Osteocyte (in vitro differentiated cells): Measurements from ENCODE around the gene RBM46. TPM values are rescaled to one million over a fixed set of nuclear protein-coding genes. Genes with fewer than 3 reads are reported as not detected.
"Not testable (repeated sequence)": the region's sequence is repeated elsewhere in the genome, so short reads cannot be mapped to it uniquely, and the experiment has no call there.

Experiments used
- DNase-seq: peaks from one replicate; pipeline ENCODE4 v3.0.0; 2021; ENCODE audit warnings: mixed read lengths; ENCODE audit not compliant: unreplicated experiment; ENCODE audit errors: extremely low spot score
- H3K27ac Mint-ChIP-seq: one replicate; pipeline ENCODE4 v1.8.0; 2021; ENCODE audit warnings: mild to moderate bottlenecking, mixed read lengths; ENCODE audit not compliant: unreplicated experiment
- H3K27me3 Mint-ChIP-seq: one replicate; pipeline ENCODE4 v1.8.0; 2021; ENCODE audit warnings: mixed read lengths; ENCODE audit not compliant: unreplicated experiment
- H3K36me3 Mint-ChIP-seq: one replicate; pipeline ENCODE4 v1.8.0; 2021; ENCODE audit warnings: mixed read lengths; ENCODE audit not compliant: unreplicated experiment
- H3K4me1 Mint-ChIP-seq: one replicate; pipeline ENCODE4 v1.8.0; 2021; ENCODE audit warnings: mixed read lengths; ENCODE audit not compliant: unreplicated experiment
- H3K4me3 Mint-ChIP-seq: one replicate; pipeline ENCODE4 v1.8.0; 2021; ENCODE audit warnings: mild to moderate bottlenecking, moderate library complexity, mixed read lengths; ENCODE audit not compliant: unreplicated experiment
- H3K9me3 Mint-ChIP-seq: one replicate; pipeline ENCODE4 v1.8.0; 2021; ENCODE audit warnings: mixed read lengths; ENCODE audit not compliant: unreplicated experiment
- total RNA-seq: library from RNA; stranded (reverse); gene quantifications from 2 replicates; pipeline ENCODE4 v1.2.1, GENCODE V29; 2021
- TF ChIP-seq, protein P1 (sequence below): fragments of 200-600 bp; sonication (generic); IDR thresholded peaks from 2 replicates; pipeline ENCODE4 v1.5.0; 2021; ENCODE audit warnings: antibody characterized with exemption, mild to moderate bottlenecking, moderate library complexity

RBM46 gene
- total RNA-seq, 1 donor from 2014 or later: not detected

DNA sequence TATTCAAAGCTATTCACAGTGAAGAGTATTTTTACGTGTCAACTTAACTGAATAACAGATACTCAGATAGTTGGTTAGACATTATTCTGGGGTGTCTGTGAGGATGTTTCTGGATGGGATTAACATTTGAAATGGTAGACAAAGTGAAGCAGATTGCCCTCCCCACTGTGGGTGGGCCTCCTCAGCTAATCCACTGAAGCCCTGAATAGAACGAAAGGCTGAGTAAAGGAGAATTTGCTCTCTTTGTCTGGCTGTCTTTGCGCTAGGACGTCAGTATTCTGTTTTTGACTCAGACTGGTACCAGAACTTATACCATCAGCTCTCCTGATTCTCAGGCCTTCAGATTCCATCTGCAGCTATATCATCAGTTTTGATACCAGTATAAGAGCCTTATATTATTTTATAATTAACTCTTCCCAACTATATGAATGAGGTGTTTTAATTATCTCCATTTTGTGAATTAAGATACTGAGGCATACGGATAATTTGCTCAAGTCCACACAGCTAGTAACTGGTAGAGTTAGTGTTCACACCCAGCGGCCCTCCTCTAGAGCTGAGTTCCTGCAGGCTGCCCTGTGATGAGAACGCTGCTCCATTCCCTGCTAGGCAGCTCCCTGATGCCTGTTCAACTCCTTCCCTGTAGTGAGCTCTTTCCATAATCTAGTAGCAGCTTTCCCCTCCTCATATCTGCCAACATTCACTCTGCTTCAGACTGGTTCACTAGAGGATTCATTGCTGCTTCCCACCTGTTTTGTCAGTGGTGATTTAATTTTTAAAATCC lies 87.5 kb downstream of the RBM46 start:
- Mint-ChIP-seq H3K27ac (no peak overlapping the region), H3K36me3 (no peaks in the 10 kb centered on the region), H3K27me3 (no peaks in the 10 kb centered on the region), H3K4me1 (no peaks in the 10 kb centered on the region), H3K4me3 (no peak overlapping the region), H3K9me3 (peaks cover 18% of the 10 kb centered on the region)
- DNase-seq: no peak
- TF ChIP-seq, protein P1, sequence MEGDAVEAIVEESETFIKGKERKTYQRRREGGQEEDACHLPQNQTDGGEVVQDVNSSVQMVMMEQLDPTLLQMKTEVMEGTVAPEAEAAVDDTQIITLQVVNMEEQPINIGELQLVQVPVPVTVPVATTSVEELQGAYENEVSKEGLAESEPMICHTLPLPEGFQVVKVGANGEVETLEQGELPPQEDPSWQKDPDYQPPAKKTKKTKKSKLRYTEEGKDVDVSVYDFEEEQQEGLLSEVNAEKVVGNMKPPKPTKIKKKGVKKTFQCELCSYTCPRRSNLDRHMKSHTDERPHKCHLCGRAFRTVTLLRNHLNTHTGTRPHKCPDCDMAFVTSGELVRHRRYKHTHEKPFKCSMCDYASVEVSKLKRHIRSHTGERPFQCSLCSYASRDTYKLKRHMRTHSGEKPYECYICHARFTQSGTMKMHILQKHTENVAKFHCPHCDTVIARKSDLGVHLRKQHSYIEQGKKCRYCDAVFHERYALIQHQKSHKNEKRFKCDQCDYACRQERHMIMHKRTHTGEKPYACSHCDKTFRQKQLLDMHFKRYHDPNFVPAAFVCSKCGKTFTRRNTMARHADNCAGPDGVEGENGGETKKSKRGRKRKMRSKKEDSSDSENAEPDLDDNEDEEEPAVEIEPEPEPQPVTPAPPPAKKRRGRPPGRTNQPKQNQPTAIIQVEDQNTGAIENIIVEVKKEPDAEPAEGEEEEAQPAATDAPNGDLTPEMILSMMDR: no peak

DNA sequence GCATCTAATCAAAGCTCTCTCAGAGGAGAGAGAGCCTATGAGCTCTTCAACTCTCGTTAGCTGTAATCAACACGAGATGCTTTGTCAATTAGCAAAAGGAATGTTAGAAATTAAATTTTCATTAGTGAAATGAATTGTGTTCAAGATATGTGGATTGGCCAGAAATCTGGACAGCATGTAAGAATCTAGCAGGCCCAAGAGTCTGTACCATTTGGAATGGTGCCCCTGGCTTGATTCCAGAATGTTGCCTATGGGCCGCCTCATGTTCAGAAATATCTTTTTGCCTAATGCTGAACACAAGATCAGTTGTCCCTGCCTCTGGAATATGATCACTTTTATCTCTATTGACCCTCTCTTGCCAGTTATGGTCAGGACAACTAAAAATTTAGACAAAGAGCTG lies 88.2 kb downstream of the RBM46 start:
- Mint-ChIP-seq H3K27me3 (no peaks in the 10 kb centered on the region), H3K9me3 (peaks cover 17% of the 10 kb centered on the region), H3K36me3 (no peaks in the 10 kb centered on the region), H3K4me1 (no peaks in the 10 kb centered on the region), H3K27ac (no peak overlapping the region), H3K4me3 (no peak overlapping the region)
- TF ChIP-seq, protein P1: no peak
- no peak for DNase-seq

DNA sequence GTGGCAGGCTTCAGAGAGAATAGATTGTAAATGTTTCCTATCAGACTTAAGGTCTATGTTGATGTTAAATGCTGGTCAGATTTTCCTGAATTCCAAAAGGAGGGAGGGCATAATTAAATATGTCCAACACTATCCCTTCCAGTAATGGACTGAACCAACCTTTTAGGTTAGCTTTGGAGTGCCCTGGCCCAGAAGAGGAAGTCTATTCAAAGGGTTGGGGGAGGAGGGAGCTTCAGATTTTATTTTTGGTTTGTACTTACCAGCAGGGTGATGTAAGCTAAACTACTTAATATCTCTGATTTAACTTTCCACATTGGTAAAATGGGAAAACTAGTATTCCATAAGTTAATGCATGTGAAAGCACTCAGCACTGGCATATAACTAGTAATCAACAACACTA lies 91.1 kb downstream of the RBM46 start:
- no peaks in the 10 kb centered on the region for H3K36me3 Mint-ChIP-seq
- TF ChIP-seq, protein P1: no peak
- H3K4me1 Mint-ChIP-seq: no peaks in the 10 kb centered on the region
- DNase-seq: no peak
- no peak overlapping the region for H3K4me3 Mint-ChIP-seq
- no peaks in the 10 kb centered on the region for H3K27me3 Mint-ChIP-seq
- no peak overlapping the region for H3K27ac Mint-ChIP-seq
- peaks cover 32% of the 10 kb centered on the region for H3K9me3 Mint-ChIP-seq

DNA sequence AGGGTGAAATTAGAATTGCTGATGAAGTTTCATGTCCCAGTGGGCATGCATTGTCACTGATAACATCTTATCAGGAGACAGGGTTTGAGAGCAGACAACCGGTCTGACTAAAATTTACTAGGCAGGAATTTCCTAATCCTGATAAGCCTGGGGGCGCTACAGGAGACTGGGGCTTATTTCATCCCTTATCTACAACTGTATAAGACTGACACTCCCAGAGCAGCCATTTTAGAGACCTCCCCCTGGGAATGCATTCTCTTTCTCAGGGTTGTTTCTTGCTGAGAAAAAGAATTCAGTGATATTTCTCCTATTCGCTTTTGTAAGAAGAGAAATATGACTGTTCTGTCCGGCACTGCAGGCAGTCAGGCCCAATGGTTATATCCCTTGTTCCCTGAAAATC lies 93.0 kb downstream of the RBM46 start:
- H3K9me3 Mint-ChIP-seq: peaks cover 42% of the 10 kb centered on the region
- not testable (repeated sequence) for DNase-seq, H3K4me3 Mint-ChIP-seq, H3K27ac Mint-ChIP-seq, H3K27me3 Mint-ChIP-seq, H3K36me3 Mint-ChIP-seq, H3K4me1 Mint-ChIP-seq

DNA sequence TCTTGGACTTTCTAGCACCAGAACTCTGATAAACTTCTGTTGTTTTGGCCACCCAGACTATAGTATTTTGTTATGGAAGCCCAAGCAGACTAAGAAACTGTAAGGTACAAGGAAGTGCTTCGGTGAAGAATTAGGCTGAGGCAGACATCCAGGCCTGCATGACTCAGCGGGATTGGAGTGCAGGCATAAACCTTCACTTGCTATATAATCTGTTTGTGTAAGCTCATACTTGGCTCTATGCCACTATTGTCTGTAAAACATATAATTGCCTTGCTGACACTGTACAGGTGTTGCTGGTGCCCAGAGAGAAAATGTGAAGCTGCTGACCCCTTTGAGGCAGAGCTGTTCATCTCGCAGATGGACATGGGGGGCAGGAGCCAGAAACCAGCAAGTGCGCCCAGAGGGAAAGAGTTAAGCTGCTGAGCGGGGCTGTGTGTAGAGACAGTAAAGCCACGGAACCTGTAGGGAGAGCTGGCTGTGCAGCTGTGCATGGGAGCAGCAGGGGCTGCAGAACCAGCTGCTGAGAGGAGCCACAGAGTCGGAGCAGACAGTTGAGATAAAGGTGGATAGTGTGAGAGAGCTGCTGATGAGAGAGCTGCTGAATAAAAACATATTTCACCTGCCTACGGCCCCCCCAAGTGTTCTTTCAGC lies 96.2 kb downstream of the RBM46 start:
- H3K4me3 Mint-ChIP-seq: no peak overlapping the region
- DNase-seq: no peak
- H3K4me1 Mint-ChIP-seq: no peaks in the 10 kb centered on the region
- no peak overlapping the region for H3K27ac Mint-ChIP-seq
- H3K9me3 Mint-ChIP-seq: peaks cover 38% of the 10 kb centered on the region
- TF ChIP-seq, protein P1: no peak
- H3K27me3 Mint-ChIP-seq: no peaks in the 10 kb centered on the region
- H3K36me3 Mint-ChIP-seq: no peaks in the 10 kb centered on the region

Other genes starting within 250 kb of the RBM46 start
- 79.3 and 82.1 TPM in 2 replicates for gene PLRG1, start 230.9 kb upstream of the RBM46 start, total RNA-seq
- gene FGB, start 218.3 kb upstream of the RBM46 start, total RNA-seq: not detected in 2 replicates
- gene FGA, start 190.5 kb upstream of the RBM46 start, total RNA-seq: not detected in 2 replicates
- not detected in 2 replicates for gene FGG, start 168.6 kb upstream of the RBM46 start, total RNA-seq
- gene LRAT, start 37.3 kb upstream of the RBM46 start, total RNA-seq: not detected in 2 replicates